HG02884 (cell line): Measurements from ENCODE around the gene TRPM7.
"Not testable (repeated sequence)": the region's sequence is repeated elsewhere in the genome, so short reads cannot be mapped to it uniquely, and the experiment has no call there.

Experiments
- ATAC-seq: cut with Tn5 transposase; IDR thresholded peaks from one replicate; pipeline ENCODE4 v1.9.1; 2021; ENCODE audit warnings: mild to moderate bottlenecking, moderate library complexity; ENCODE audit not compliant: unreplicated experiment

Gene TRPM7

DNA sequence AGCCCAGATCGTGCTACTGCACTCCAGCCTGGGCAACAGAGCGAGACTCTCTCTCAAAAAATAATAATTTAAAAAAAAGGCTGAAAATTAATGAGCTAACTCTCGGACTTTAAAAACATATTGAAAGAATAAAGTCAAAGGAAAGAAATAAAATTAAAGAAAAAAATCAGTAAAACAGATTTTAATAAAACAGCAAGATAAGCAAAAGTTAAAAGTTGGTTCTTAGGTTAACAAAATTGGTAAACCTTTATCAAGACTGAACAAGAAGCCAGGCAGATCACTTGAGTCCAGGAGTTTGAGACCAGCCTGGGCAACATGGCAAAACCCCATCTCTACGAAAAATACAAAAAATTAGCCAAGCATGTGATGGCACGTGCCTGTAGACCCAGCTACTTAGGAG is 20.7 kb downstream of the TRPM7 start:
- no peak for ATAC-seq

DNA sequence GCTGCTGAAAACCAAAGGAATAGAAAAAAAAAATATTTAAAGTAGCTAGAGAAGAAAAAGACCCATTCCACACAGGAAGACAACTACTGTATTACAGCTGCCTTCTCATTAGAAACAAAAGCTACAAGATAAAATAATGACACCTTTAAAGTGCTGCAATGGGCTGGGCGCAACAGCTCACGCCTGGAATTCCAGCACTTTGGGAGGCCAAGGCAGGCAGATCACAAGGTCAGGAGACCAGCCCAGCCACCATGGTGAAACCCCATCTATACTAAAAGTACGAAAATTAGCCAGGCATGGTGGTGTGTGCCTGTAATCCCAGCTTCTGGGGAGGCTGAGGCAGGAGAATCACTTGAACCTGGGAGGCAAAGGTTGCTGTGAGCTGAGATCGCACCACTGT is 31.0 kb downstream of the TRPM7 start:
- no peak for ATAC-seq

DNA sequence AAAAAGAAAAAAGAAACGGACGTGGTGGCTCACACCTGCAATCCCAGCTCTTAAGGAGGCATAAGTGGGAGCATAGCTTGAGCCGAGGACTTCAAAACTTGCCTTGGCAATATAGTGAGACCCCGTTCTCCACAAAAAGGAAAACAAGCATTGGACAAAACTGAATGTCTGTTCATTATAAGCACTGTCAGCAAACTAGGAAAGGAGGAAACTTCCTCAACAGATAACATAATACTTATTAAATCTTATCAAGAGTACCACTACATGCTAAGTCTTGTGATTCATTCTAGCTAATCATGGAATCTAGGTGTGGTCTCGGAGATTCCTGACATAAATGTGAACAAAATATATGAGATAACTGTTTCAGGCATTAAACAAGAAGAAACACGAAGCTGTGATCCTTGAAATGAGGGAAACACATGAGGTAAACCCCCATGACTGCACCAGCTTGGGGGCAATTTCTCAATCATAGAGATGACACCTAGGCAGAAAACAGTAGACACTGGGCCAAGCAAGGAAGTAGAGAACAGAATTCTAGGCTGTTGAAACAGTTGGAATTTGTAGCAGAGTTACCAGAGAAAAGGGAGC is 33.3 kb downstream of the TRPM7 start:
- no peak for ATAC-seq

DNA sequence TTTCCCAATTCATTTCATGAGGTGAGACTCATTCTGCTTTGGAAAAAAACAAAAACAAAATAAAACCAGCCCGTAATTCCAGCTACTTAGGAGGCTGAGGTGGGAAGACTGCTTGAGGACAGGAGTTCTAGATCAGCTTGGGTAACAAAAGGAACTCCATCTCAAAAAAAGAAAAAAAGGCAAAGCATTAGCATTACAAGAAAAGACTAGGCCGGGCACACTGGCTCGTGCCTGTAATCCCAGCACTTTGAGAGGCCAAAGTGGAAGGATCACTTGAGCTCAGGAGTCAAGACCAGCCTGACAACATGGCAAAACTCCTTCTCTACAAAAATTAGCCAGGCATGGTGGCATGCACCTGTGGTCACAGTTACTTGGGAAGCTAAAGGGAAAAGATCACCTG is 33.9 kb downstream of the TRPM7 start:
- no peak for ATAC-seq

DNA sequence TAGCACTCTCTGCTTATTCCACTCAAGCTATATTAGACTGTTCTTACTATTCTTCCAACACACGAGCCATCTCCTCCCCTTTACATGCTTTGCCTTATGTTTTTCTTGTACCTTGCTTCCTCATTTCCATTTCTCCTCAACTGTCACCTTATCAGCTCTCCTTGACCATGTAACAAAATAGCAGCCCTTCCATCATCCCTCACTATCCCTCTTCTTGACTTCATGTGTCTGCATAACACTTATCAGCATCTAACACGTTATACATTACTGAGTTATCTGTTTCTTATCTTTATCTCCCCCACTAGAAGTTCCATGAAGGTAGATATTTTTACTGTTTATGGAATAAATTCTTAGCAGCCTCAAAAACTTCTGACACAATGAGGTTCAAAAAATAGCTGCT is 45.3 kb downstream of the TRPM7 start:
- no peak for ATAC-seq

DNA sequence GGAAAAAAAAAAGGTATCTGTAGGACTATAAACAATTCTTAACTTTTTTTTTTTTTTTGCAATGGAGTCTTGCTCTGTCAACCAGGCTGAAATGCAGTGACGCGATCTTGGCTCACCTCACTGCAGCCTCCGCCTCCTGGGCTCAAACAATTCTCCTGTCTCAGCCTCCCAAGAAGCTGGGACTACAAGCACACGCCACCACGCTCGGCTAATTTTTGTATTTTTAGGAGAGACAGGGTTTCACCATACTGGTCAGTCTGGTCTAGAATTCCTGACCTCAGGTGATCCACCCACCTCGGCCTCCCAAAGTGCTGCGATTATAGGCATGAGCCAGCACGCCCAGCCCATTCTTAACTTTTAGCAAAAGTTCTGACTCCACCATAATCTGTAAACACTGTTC is 50.5 kb downstream of the TRPM7 start:
- ATAC-seq, result no peak

DNA sequence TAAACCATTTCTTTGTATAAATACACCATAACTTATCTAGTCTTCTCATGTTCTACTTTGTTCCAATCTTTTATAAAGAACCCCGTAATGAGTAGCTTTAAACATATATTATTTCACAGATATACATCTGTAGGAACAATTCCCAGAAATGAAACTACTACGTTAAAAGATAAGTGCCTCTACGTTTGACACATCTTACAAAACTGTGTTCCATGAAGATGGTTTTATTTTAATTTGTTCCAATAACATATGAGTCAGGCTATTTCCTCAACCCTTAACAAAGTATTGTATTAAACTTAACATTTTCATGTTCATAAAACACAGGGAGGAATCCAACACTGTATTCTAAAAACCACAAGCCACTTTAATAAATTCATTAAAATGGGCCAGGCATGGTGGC is 52.9 kb downstream of the TRPM7 start:
- no peak for ATAC-seq

DNA sequence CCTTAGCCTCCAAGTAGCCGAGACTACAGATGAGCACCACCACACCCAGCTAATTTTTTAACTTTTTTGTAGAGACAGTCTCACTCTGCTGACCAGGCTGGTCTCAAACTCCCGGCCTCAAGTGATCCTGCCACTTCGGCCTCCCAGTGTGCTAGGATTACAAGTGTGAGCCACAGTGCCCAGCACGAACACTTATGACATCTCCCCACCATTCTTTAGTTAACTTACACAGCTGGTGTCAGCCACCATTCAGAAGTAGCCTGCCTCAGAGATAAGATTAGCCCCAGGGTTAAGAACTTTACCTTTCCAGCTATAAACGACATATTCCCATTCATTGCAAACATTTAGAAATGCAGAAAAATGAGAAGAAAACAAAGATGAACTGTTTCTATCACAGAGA is 58.2 kb downstream of the TRPM7 start:
- ATAC-seq, result no peak

DNA sequence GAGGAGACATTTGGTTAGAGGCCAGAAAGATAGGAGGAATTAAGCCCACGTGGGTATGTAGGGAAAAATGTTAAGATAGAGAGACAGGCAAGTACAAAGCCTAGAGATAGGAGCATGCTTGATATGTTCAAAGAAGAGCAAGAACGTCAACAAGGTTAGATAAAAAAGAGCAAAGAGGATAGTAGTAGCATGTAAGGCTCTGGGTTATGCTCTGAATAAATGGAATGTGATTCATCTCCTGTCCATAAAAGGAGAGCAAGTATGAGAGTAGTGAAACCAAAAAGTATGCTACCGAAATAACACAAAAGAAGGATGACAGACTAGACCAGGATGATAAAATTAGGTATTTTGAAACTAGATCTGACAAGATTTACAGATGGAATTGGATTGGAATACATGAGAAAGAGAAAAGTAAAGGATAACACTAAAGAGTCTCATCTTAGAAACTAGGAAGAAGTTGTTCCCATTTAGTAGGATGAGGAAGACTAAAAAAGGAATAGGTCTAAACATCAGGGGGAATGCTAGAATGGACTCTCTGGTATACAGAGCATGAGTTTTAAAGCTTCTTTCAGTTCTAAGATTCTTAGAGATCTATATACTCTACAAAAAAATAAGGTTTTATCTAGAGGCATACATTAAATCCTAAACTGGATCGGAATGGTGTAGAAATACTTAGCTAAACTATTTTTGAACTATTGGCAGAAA is 59.1 kb downstream of the TRPM7 start:
- ATAC-seq, result no peak

DNA sequence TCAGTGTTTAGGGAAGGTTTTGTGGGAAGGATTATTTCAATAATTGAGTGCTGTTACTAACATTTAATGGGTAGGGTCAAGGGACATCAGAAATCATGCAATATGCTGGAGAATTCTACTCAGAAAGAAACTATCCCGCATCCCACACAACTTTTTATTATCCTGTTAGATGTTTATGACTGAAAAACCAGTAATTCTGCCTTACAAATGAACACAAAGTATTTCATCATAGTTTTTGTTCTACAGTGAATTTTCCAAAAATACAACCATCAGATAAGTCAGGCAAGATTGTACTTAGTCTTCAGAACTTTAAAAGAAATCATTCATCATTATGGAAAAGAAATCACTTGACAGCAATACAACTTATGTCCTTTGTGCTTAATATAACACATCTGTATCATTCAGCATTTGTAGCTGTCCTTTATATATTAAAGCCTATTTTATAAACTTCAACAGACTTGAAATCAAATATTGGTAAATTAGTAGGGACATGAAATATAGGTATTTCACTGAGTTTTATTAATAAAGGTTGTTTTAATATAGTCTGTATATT is 61.9 kb downstream of the TRPM7 start:
- no peak for ATAC-seq

DNA sequence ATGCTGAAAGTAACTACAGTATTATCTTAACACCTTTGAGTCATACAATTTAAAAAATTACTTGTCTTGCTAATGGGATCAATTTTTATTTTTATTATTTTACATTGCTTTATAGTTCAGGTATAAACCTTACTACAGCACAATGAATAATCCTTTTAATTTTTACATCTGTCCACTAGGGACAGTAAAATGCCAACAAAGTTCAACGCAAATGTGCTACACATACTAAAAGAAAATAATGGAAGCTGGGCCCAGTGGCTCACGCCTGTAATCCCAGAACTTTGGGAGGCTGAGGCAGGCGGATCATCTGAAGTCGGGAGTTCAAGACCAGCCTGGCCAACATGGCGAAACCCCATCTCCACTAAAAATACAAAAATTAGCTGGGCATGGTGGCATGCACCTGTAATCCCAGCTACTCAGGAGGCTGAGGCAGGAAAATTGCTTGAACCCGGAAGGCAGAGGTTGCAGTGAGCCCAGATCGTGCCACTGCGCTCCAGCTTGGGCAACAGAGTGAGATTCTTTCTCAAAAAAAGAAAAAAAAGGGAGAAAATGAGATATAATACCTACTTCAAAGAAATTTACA is 64.1 kb downstream of the TRPM7 start:
- ATAC-seq, result not testable (repeated sequence)

DNA sequence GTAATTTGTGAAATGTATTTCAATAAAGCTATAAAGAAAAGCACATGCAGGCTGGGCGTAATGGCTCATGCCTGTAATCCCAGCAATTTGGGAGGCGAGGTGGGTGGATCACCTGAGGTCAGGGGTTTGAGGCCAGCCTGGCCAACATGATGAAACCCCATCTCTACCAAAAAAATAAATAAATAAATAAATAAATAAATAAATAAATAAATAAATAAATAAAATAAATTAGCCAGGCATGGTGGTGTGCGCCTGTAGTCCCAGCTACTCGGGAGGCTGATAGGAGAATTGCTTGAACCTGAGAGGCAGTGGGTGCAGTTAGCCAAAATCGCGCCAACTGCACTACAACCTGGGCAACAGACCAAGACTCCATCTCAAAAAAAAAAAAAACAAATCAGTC is 69.6 kb downstream of the TRPM7 start:
- ATAC-seq, result not testable (repeated sequence)

DNA sequence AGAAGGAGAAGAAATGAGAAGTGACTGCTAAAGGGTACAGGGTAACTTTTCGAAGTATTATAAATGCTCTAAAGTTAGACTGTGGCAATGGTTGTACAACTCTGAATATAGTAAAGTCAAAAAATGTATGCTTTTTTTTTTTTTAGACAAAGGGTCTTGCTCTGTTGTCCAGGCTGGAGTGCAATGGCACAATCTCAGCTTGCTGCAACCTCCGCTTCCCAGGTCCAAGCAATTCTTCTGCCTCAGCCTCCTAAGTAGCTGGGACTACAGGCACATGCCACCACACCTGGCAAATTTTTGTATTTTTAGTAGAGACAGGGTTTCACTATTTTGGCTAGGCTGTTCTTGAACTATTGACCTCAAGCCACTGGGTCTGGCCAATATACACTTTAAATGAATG is 70.0 kb downstream of the TRPM7 start:
- not testable (repeated sequence) for ATAC-seq

DNA sequence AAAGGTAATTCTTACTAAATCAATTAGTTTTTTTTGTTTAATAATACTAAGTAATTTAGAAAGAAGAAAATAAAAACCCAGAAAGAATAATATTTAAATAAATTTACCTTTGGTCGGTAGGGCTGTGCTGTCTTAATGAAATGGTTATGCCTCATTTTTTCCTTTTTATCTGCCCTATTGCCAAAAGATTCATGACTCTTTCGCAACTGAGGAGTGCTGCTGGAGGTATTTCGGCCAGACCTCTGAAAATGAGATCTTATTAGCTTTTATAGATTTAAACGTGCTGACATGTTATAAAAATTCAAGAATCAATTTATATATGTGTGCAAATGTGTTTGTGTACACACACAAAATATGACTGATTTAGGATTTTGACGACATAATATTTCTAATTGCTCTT is 73.0 kb downstream of the TRPM7 start:
- ATAC-seq, result no peak

DNA sequence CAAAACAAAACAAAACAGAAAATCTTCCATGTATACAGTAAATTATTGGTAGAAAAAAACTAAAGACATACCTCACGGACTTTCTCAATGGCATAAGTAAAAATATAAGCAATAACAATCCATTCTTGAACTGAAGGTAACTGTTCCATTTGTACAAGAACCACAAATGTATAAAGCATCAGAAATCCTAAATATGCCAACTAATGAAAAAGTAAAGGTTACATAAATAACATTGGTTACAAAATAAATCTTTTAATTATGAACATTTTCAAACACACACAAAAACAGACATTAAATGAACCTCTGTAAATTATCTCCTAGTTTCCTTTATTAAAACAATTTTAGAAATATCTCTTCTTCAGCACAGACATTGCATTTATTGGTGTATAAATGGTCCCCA is 79.5 kb downstream of the TRPM7 start:
- ATAC-seq, result no peak

DNA sequence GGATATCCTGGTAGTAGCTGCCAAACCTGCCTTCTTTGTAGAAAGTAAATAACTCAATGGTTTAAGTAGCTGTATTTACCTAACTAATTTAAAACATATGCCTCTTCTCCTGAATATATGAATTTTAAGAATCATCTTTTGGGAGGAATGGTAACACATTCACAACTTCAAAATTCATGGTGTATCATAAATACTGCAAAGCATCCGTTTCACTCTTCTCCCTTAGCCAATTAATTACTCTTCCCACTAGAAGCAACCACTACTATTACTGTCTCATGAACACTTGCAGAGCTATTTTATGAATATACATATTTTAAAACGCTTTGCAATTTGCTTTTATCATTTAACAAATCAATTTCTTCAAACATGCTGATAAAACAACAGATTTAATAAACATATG is 81.1 kb downstream of the TRPM7 start:
- ATAC-seq, result no peak

DNA sequence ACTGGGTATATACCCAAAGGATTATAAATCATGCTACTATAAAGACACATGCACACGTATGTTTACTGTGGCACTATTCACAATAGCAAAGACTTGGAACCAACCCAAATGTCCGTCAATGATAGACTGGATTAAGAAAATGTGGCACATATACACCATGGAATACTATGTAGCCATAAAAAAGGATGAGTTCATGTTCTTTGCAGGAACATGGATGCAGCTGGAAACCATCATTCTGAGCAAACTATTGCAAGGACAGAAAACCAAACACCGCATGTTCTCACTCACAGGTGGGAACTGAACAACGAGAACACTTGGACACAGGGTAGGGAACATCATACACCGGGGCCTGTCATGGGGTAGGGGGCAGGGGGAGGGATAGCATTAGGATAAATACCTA is 84.6 kb downstream of the TRPM7 start:
- ATAC-seq, result not testable (repeated sequence)

DNA sequence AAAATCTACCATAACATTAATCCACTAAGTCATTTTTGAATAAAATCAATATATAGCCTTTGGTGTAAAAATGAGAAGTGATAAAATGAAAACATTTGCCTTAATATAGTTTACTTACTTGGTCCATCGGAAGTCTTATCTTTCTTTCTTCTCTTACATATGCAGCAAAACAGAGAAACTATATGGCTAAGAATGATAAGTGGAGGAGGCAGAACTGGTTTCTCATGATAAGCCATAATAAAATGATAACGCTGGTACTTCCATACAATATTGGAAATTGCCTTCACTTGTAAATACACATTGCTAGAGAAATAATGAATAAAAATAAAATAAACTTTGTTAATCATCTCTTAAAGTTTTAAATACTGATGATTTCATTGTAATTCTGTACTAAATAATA is 92.3 kb downstream of the TRPM7 start:
- ATAC-seq, result no peak

DNA sequence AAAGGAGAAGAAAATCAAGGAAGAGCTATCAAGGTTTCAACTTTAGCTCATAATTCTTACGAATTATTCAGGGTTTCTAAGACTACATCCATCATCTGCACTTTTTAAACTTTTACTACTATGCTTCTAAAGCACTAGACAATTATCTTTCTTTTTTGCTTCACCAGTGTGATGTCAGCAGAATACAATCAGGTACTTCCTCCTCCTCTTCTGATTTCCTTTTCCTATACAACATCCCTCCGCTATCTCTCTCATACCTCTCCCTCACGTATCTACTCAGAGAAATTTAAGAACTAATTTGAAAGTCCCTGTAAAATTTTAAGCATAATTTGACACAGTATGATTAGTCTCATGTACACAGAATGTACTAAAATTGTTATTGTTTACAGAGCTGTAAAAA is 92.8 kb downstream of the TRPM7 start:
- no peak for ATAC-seq

DNA sequence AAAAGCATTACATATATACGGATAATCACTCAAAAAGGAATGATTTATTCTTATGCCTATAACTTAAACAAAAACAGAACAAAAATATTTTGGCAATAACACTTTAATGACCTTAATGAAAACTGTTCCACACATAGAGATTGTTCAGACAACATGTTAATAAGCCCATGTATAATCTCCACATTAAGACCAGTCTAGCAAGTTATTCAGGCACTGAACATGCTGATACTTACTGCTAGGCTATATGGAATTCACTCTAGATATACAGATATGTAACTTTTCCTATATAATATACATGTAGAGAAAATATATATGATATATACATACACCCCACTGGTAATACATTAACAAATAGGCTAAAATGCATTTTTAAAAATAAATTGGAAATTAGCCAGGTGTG is 96.3 kb downstream of the TRPM7 start:
- no peak for ATAC-seq

DNA sequence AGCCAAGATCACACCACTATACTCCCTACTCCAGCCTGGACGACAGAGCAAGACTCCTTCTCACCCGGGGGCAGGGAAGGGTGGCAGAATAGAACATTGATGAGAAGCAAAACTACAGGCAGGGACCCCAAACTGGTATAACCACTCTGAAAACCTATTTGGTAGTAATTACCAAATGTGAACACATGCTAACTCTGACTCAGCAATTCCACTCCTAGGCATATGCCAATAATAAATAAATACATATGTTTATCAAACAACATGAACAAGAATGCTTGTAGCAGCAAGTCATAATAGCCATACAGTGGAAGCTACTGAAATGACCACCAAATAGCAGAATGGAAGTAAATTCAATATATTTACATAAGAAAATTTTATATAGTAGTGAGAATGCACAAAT is 109.1 kb downstream of the TRPM7 start:
- no peak for ATAC-seq

DNA sequence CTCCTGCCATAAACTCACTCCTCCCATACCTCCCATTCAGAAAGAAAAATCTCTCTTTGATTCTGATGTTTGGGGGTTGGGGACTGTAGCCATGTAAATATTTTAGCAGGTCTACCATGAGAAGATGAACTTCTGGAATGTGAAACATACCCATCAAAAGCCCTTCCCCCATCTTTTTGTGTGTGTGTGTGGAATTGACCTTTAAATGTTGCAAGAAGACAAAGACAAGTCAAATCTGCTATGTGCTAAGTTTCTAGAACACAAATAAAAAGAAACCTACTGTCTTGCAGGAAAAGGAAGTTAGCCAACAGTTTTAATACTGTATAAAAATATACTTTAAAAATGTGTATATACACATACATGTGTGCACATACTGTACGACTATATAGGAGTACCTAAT is 110.4 kb downstream of the TRPM7 start:
- no peak for ATAC-seq
